Mammary epithelial cell (primary cell): ENCODE measurements around the gene KRTAP5-4.

Experiments used
- EZH2 ChIP-seq: IDR thresholded peaks from 2 replicates; pipeline ENCODE4 v1.6.1; 2012; ENCODE audit warnings: low read length, inconsistent platforms, borderline replicate concordance
- TF ChIP-seq, protein P1 (sequence below), 2 donors: IDR thresholded peaks in 1 of 2; conservative IDR thresholded peaks in 1 of 2; 2 replicates each; pipeline ENCODE4 v1.5.1; 2011 to 2012; ENCODE audit warnings: inconsistent platforms in 2 of 2, low read length in 2 of 2, mild to moderate bottlenecking in 2 of 2, control low read depth in 1 of 2, low read depth in 1 of 2; ENCODE audit not compliant: insufficient read depth in 1 of 2; ENCODE audit errors: extremely low read depth in 1 of 2

- TF ChIP-seq EZH2 = no peak
- TF ChIP-seq, protein P1, sequence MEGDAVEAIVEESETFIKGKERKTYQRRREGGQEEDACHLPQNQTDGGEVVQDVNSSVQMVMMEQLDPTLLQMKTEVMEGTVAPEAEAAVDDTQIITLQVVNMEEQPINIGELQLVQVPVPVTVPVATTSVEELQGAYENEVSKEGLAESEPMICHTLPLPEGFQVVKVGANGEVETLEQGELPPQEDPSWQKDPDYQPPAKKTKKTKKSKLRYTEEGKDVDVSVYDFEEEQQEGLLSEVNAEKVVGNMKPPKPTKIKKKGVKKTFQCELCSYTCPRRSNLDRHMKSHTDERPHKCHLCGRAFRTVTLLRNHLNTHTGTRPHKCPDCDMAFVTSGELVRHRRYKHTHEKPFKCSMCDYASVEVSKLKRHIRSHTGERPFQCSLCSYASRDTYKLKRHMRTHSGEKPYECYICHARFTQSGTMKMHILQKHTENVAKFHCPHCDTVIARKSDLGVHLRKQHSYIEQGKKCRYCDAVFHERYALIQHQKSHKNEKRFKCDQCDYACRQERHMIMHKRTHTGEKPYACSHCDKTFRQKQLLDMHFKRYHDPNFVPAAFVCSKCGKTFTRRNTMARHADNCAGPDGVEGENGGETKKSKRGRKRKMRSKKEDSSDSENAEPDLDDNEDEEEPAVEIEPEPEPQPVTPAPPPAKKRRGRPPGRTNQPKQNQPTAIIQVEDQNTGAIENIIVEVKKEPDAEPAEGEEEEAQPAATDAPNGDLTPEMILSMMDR (conservative IDR thresholded peaks at IDR 0.05 in 1 of 2, IDR thresholded peaks at IDR 0.05 in 1 of 2; ENCODE audit: extremely low read depth in 1 of 2, insufficient read depth in 1 of 2, low read depth in 1 of 2, low read length in 2 of 2) = no peak
Observed at GRCh38 chr11:1600626-1601025, 21.3 kb downstream of the KRTAP5-4 start.
